ENCODE results near the gene PHLDA1. TPM values are rescaled to one million over a fixed set of nuclear protein-coding genes. Genes with fewer than 3 reads are reported as not detected.

The PHLDA1 gene
- total RNA-seq, 1 donor from 2014 or later, result 22.8 TPM

DNA sequence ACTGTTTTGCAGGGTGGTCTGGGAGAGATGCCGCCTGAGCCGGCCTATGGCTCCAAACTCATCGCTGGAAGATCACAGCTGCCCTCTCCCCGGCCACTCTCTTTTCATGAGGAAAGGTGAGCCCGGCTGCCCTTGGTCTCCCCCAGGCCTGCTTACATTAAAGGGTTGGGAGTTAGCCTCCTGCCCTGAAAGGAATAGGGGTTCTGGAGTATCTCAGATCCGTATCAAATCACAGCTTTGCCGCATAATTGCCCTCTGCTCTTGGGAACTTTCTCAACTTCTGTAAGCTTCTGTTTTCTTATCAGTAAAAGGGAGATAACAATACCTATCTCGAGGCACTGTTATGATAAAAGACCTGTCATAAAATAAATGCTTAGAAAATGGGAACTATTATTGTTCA, 17.6 kb downstream of the PHLDA1 start:
- H3K36me3 ChIP-seq, result no peaks in the 10 kb centered on the region
- no peaks in the 10 kb centered on the region for H3K9me3 ChIP-seq (replicated peaks)
- no peaks in the 10 kb centered on the region for H3K27me3 ChIP-seq (ENCODE audit: low read depth)
- no peak for DNase-seq
- peaks cover 10% of the 10 kb centered on the region for H3K4me1 ChIP-seq
- intact Hi-C loops (cut with micrococcal nuclease), result no loop called here
- TF ChIP-seq, protein P1, sequence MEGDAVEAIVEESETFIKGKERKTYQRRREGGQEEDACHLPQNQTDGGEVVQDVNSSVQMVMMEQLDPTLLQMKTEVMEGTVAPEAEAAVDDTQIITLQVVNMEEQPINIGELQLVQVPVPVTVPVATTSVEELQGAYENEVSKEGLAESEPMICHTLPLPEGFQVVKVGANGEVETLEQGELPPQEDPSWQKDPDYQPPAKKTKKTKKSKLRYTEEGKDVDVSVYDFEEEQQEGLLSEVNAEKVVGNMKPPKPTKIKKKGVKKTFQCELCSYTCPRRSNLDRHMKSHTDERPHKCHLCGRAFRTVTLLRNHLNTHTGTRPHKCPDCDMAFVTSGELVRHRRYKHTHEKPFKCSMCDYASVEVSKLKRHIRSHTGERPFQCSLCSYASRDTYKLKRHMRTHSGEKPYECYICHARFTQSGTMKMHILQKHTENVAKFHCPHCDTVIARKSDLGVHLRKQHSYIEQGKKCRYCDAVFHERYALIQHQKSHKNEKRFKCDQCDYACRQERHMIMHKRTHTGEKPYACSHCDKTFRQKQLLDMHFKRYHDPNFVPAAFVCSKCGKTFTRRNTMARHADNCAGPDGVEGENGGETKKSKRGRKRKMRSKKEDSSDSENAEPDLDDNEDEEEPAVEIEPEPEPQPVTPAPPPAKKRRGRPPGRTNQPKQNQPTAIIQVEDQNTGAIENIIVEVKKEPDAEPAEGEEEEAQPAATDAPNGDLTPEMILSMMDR (IDR thresholded peaks at IDR 0.05; ENCODE audit: borderline replicate concordance), result no peak
- H3K27ac ChIP-seq (replicated peaks), result no peak overlapping the region
- H3K4me3 ChIP-seq, result no peak overlapping the region

DNA sequence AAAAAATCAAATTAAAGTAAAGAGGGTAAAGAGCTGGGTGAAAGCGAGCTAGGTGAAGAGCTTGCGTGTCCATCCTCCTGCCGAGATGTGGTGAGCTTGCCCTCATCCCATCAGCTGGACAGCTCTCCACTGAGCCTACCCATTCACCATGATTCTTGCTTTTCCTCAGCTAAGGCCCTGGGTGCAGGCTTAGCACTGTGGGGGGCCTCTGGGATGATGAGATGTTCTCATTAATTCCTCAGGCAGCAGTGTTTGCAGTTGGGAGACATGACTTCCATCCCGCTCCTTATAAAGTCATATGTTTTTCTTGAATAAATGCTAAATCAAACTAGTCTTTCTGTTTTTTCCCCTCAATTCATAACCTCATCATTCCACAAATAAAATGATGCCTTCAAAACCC, 18.0 kb downstream of the PHLDA1 start:
- Histone ChIP-seq H3K4me3 (no peak overlapping the region), H3K9me3 (replicated peaks) (no peaks in the 10 kb centered on the region), H3K27ac (replicated peaks) (no peak overlapping the region), H3K36me3 (no peaks in the 10 kb centered on the region), H3K27me3 (ENCODE audit: low read depth) (no peaks in the 10 kb centered on the region), H3K4me1 (peaks cover 8% of the 10 kb centered on the region)
- DNase-seq, result no peak
- TF ChIP-seq, protein P1 (IDR thresholded peaks at IDR 0.05; ENCODE audit: borderline replicate concordance), result no peak
- intact Hi-C loops (cut with micrococcal nuclease), result no loop called here

DNA sequence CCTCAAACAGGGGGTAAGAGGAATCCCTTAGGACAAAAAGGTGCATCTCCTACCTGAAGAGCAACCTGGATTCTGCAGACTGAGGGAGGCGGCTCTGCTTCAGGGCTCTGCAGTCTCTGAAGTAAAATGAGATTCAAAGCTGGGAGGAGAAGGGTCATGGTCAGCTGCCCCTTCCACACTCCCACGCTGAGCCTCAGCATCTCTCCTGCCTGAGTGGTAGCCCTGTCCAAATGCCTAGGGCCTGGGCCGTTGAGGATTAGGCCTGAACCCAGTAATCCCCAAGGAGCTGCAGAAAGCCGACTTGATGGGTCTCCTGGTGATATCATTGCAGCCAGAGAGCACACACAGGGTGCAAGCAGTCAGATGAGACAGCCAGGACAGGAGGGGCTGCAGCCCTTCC, 18.9 kb downstream of the PHLDA1 start:
- TF ChIP-seq, protein P1 (IDR thresholded peaks at IDR 0.05; ENCODE audit: borderline replicate concordance), result no peak
- Histone ChIP-seq H3K27ac (replicated peaks) (no peak overlapping the region), H3K9me3 (replicated peaks) (no peaks in the 10 kb centered on the region), H3K4me3 (no peak overlapping the region), H3K27me3 (ENCODE audit: low read depth) (no peaks in the 10 kb centered on the region), H3K4me1 (peaks cover 1% of the 10 kb centered on the region), H3K36me3 (no peaks in the 10 kb centered on the region)
- no peak for DNase-seq
- intact Hi-C loops (cut with micrococcal nuclease), result no loop called here

DNA sequence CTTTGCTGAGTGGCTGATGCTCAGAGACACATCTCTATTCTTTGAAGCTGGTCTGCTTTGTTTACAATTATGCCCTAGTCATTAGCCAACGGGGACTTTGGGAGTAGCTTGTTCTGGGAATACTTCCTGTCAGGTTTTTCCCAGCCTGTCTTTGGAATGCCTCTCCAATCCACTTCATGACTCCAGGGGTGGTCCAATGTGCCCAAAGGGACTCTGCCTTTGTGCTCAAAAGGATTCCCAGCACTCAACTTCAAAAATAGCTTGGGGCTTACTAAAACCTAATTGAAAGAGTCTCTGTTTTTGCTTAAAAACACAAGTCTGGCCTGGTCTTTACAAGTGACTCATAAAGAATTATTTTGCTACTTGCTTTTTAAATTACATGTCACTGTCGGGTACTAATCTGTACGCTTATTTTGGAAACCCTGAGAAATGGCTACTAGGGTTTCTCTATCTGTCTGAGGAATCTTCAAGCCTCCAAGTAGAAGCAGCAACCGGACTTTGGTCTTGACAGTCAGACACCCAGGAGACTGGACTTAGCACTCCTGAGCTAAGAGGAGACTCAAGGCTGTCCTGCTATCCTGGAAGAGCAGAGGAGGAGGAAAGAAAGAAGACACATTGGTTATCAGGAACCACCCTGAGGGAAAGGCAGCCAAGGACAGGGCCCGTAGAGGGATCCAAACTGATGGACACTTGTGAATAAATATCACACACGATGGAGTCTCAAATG, 20.7 kb downstream of the PHLDA1 start:
- H3K4me3 ChIP-seq, result no peak overlapping the region
- no peaks in the 10 kb centered on the region for H3K36me3 ChIP-seq
- no peaks in the 10 kb centered on the region for H3K4me1 ChIP-seq
- intact Hi-C loops (cut with micrococcal nuclease), result no loop called here
- TF ChIP-seq, protein P1 (IDR thresholded peaks at IDR 0.05; ENCODE audit: borderline replicate concordance), result no peak
- peak overlapping the region; percentile 58 for H3K27ac ChIP-seq (replicated peaks)
- H3K9me3 ChIP-seq (replicated peaks), result no peaks in the 10 kb centered on the region
- no peaks in the 10 kb centered on the region for H3K27me3 ChIP-seq (ENCODE audit: low read depth)
- no peak for DNase-seq

DNA sequence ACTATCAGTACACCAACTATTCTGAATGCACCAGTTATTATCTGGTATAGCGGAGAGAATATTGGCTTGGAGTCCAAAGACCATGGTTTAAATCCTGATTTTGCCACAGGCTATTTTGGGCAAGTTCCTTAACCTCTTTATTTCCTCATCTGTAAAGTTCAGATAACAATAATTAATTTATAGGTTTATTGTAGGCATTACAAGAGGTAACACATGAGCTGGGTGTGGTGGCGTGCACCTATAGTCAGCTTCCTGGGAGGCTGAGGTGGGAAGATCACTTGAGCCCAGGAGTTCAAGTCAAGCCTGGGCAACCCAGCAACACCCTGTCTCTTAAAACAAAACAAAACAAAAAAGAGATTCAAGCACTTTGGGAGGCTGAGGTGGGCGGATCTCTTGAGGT, 23.1 kb downstream of the PHLDA1 start:
- no peaks in the 10 kb centered on the region for H3K27me3 ChIP-seq (ENCODE audit: low read depth)
- no peak overlapping the region for H3K4me3 ChIP-seq
- no peaks in the 10 kb centered on the region for H3K9me3 ChIP-seq (replicated peaks)
- DNase-seq, result no peak
- H3K27ac ChIP-seq (replicated peaks), result no peak overlapping the region
- no peaks in the 10 kb centered on the region for H3K36me3 ChIP-seq
- TF ChIP-seq, protein P1 (IDR thresholded peaks at IDR 0.05; ENCODE audit: borderline replicate concordance), result no peak
- no peaks in the 10 kb centered on the region for H3K4me1 ChIP-seq
- intact Hi-C loops (cut with micrococcal nuclease), result no loop called here

All from left ventricle myocardium inferior (tissue), 1 donor.